Cardiac muscle cell (in vitro differentiated cells and primary cell): ENCODE results near the gene PTTG1IP. TPM values are rescaled to one million over a fixed set of nuclear protein-coding genes. Genes with fewer than 3 reads are reported as not detected.
A peak's percentile ranks its signal among the peaks of the same experiment; 100 is the strongest.

Experiments used
- DNase-seq, 2 donors: peaks; one replicate each; pipeline versions ENCODE4 v3.0.0 to v3.0.0-alpha.2; 2010 to 2017; ENCODE audit warnings: low read depth in 1 of 2, low spot score in 1 of 2
- H3K27ac ChIP-seq: fragments of 200-600 bp; sonication (generic); 2 replicates; pipeline ENCODE4 v1.5.1; 2016
- H3K27me3 ChIP-seq: fragments of 200-600 bp; sonication (generic); 2 replicates; pipeline ENCODE4 v1.6.0; 2016; ENCODE audit warnings: control low read depth
- H3K36me3 ChIP-seq: fragments of 200-600 bp; sonication (generic); 2 replicates; pipeline ENCODE4 v1.5.1; 2016; ENCODE audit warnings: control low read depth
- H3K4me1 ChIP-seq: fragments of 200-600 bp; sonication (generic); 2 replicates; pipeline ENCODE4 v1.8.1; 2017; ENCODE audit warnings: low read depth, mild to moderate bottlenecking, mixed run types
- H3K4me3 ChIP-seq: fragments of 200-600 bp; sonication (generic); 2 replicates; pipeline ENCODE4 v1.5.1; 2016; ENCODE audit warnings: mild to moderate bottlenecking
- H3K9me3 ChIP-seq: fragments of 200-600 bp; sonication (generic); 2 replicates; pipeline ENCODE4 v1.5.1; 2017; ENCODE audit warnings: low read depth, mild to moderate bottlenecking, control low read depth
- polyA plus RNA-seq: library from polyadenylated mRNA; unstranded; fragments of >200 nt; fragmentation: Nextera tagmentation; extraction: Ambion mirVana; gene quantifications from 2 replicates; pipeline ENCODE4 v1.2.1, GENCODE V29; 2016
- total RNA-seq: library from RNA; depleted of rRNA; stranded (reverse); fragments of >200 nt; gene quantifications from 2 replicates; pipeline ENCODE4 v1.2.3, GENCODE V29; 2016
- TF ChIP-seq, protein P1 (sequence below): IDR thresholded peaks from 2 replicates; pipeline ENCODE4 v1.5.1; 2012; ENCODE audit warnings: low read depth, mild to moderate bottlenecking, low read length

The PTTG1IP gene
- total and polyA plus RNA-seq, 2 experiments from 2014 or later = 204 to 253 TPM

DNA sequence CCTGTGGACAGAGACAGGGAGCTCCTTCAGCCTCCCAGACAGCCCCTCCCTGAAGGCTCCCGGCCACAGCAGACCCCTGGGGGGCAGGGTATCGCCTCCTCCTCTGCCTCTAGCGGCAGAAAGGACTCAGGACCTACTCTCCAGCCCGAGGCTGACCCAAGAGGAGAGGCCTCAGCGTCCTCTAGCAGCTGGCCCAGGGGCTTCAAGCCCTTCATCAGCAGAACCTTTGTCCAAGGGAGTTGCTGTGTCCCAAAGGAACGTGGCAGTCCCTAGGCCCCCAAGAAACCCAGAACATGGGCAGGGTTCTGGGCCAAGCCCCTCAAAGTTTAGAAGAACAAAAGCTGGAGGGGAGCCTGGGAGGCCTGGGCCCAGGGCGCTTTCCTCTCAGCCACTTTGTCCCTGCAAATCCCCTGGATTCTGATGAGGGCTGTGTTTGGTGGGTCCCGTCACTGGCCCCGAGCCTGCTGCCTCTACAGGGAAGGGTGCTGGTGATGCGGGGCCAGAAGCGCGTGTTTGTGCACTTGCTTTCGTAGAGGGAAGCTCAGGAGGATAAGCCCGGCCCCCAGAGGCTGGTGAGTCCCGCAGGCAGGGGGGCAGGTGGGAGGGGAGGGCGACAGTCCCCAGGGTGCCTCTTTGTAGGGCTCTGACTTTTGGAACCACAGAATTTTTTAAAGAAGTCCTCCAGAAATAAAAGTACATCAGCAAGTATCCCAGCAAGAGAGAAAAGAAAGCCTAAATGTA is 33.9 kb upstream of the PTTG1IP start:
- DNase-seq = no peak
- Histone ChIP-seq H3K4me3 (no peak overlapping the region), H3K27me3 (no peaks in the 10 kb centered on the region), H3K9me3 (no peaks in the 10 kb centered on the region), H3K4me1 (peaks cover 16% of the 10 kb centered on the region), H3K36me3 (no peaks in the 10 kb centered on the region), H3K27ac (peak overlapping the region; percentile 30)
- TF ChIP-seq, protein P1, sequence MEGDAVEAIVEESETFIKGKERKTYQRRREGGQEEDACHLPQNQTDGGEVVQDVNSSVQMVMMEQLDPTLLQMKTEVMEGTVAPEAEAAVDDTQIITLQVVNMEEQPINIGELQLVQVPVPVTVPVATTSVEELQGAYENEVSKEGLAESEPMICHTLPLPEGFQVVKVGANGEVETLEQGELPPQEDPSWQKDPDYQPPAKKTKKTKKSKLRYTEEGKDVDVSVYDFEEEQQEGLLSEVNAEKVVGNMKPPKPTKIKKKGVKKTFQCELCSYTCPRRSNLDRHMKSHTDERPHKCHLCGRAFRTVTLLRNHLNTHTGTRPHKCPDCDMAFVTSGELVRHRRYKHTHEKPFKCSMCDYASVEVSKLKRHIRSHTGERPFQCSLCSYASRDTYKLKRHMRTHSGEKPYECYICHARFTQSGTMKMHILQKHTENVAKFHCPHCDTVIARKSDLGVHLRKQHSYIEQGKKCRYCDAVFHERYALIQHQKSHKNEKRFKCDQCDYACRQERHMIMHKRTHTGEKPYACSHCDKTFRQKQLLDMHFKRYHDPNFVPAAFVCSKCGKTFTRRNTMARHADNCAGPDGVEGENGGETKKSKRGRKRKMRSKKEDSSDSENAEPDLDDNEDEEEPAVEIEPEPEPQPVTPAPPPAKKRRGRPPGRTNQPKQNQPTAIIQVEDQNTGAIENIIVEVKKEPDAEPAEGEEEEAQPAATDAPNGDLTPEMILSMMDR = peak; percentile 10

DNA sequence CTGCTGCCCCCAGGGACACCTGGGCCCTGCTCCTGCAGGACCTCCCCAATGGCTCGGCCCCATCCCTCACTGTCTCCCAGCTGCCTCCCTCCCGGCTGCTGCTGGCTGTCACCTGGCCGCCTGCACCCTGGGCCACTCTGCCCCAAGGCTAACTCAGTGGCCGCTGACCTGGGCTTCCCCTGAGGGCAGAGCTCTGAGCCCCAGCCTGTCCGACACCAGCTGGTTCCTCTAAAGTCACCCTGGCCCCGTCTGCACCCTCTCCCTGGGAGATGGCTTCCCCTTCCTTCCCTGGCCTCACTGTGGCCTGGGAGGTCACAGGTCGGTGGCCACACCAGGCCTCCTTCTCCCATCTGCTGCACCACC is 32.2 kb upstream of the PTTG1IP start:
- Histone ChIP-seq H3K36me3 (no peaks in the 10 kb centered on the region), H3K27ac (no peak overlapping the region), H3K9me3 (no peaks in the 10 kb centered on the region), H3K4me3 (no peak overlapping the region), H3K4me1 (peaks cover 16% of the 10 kb centered on the region), H3K27me3 (no peaks in the 10 kb centered on the region)
- DNase-seq = no peak
- TF ChIP-seq, protein P1 = no peak

DNA sequence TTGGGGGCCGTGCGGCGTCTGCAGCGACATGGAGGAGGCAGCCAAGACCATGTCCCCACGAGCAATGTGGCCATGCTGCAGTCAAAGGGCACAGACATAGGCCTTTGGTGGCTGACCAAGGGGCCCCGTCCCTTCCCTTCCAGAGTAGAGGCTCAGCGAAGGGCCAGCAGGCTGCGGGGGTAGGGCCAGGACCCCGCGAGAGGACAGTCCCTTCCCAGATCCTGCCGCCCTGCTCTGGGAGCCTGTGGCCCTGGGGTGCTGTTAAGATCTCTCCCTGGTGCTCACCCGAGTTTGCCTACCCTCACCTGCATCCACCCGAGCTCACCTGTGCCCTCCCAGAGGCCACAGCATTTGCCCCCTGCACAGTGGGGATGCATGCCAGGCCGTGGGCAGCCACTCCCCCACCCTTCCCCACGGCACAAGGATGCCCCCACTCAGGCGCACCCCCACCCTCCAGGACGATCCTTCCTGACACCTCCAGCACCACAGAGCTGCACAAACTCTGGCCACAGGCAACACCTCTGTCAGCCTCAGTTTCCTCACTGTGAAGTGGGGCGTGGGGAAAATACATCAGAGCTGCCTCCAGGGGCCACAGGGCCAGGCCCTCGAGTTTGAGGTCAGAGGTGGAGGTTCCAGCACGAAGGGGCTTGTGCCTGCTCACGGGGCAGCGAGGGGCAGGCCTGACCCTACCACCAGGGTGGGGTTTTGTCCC is 31.7 kb upstream of the PTTG1IP start:
- H3K27me3 ChIP-seq = no peaks in the 10 kb centered on the region
- TF ChIP-seq, protein P1 = no peak
- H3K27ac ChIP-seq = no peak overlapping the region
- H3K4me1 ChIP-seq = peaks cover 16% of the 10 kb centered on the region
- no peaks in the 10 kb centered on the region for H3K36me3 ChIP-seq
- no peak overlapping the region for H3K4me3 ChIP-seq
- H3K9me3 ChIP-seq = no peaks in the 10 kb centered on the region
- DNase-seq = no peak

DNA sequence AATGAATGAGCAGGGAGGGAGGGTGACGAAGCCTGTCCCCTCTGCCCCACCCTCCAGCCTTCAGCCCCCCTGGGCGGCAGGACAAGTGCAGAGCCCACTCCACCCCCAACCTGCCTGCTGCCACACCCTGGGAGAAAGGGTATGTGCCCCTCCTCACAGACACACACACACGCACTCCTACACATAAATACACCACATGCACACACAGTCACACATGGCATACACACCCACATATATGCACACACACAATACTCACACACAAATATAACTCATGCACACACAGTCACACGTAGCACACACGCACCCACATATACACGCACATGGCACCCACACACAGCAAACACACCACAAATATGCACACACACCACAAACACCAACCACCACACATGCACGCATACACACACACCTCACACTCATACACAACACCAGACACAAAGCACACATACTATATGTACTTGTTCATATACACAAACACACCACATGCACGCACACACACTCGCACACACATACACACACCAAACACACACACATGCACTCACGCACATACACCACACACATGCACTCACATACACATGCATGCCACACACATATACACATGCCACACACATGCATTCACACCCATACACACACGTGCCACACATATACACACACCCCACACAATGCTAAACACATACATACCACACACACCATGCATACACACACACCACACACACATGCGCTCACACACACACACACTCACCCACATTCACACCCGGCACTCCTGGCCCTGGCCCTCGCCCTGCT is 30.8 kb upstream of the PTTG1IP start:
- Histone ChIP-seq H3K4me1 (peaks cover 16% of the 10 kb centered on the region), H3K27ac (no peak overlapping the region), H3K4me3 (no peak overlapping the region), H3K9me3 (no peaks in the 10 kb centered on the region), H3K36me3 (no peaks in the 10 kb centered on the region), H3K27me3 (no peaks in the 10 kb centered on the region)
- DNase-seq = no peak
- TF ChIP-seq, protein P1 = no peak

DNA sequence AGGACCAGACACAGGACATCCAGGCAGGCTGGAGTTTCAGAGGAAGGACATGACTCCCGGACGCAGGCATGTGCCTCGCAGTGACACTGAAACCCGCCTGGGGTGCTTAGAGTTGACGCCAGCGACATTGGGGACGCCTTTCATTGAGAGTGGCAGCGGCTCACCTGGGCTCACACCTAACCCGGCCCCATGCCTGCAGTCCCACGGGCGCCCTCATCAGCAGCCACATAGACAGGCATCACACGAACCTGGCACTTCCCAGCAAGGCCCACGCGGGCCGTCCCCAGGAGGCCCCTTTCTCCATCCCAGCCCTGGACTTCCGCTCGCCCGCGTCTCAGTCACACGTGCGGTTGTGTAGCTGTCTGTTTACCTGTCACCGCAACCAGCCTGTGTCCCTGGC is 30.2 kb upstream of the PTTG1IP start:
- H3K27me3 ChIP-seq = no peaks in the 10 kb centered on the region
- TF ChIP-seq, protein P1 = no peak
- H3K36me3 ChIP-seq = no peaks in the 10 kb centered on the region
- no peak overlapping the region for H3K4me3 ChIP-seq
- H3K4me1 ChIP-seq = peaks cover 15% of the 10 kb centered on the region
- H3K9me3 ChIP-seq = no peaks in the 10 kb centered on the region
- DNase-seq = no peak
- no peak overlapping the region for H3K27ac ChIP-seq
